ENCODE data around the gene UBE2A. TPM values are rescaled to one million over a fixed set of nuclear protein-coding genes. Genes with fewer than 3 reads are reported as not detected.

Gene UBE2A
- total and polyA plus RNA-seq, 2 donors (not counting 1 experiment from before 2014, with no cell fraction given), result 50.3 to 70.9 TPM

DNA sequence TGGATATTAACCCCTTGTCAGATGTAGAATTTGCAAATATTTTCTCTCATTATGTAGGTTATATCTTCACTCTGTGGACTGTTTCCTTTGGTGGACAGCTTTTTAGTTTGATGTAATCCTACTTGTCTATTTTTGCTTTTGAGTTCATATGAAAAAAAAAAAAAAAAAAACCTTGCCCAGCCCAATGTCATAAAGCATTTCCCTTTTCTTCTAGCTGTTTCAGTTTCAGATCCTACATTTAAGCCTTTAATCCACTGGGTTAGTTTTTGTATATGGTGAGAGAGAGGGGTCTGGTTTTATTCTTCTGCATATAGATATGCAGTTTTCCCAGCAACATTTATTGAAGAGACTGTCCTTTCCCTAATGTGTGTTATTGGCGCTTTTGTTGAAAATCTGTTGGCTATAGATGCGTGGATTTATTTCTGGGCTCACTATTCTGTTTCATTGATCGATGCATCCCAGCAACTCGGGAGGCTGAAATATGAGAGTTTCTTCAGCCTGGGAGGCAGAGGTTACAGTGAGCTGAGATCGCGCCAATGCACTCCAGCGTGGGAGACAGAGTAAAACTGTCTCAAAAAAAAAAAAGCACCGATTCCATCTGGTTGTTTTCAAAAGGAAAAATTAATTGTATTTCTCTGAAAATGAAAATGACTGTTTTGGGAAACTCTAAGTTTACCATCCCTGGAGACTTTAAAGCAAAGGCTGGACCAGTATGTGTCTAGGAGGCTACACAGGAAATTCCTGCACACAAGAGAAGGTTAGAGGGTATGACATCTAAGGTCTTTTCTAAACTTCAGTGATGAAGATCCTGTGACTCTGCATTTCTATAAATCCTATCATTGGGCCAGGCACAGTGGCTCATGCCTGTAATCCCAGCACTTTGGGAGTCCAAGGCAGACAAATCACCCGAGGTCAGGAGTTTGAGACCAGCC lies 44.8 kb upstream of the UBE2A start:
- H3K4me3 Mint-ChIP-seq, result peak overlapping the region; percentile 46
- Histone ChIP-seq H3K4me2 (replicated peaks; ENCODE audit: low read depth, low read length, poor library complexity, severe bottlenecking) (peak overlapping the region; percentile 62), H3K4me3 (ENCODE audit: control extremely low read depth in 1 of 5, extremely low read depth in 1 of 5, insufficient read depth in 1 of 5, low read depth in 2 of 5, low read length in 4 of 5) (peak overlapping the region in 2 of 5 experiments; percentile 25 to 39), H4K20me1 (ENCODE audit: control insufficient read depth, insufficient read depth, low read length, poor library complexity, severe bottlenecking) (no peaks in the 10 kb centered on the region), H3K9me3 (ENCODE audit: control extremely low read depth in 1 of 3, control insufficient read depth in 2 of 3, insufficient read depth in 1 of 3, low read length in 2 of 3) (no peaks in the 10 kb centered on the region), H3K9ac (ENCODE audit: low read length) (peak overlapping the region; percentile 43), H3K36me3 (replicated peaks in 1 of 2; ENCODE audit: control extremely low read depth in 1 of 2, control insufficient read depth in 1 of 2, extremely low read depth in 1 of 2, insufficient read depth in 2 of 2, low read length in 1 of 2) (no peaks in the 10 kb centered on the region), H2AFZ (ENCODE audit: insufficient read depth, low read depth, low read length, poor library complexity, severe bottlenecking) (no peak overlapping the region), H3K79me2 (ENCODE audit: control insufficient read depth, insufficient read depth, low read length) (no peaks in the 10 kb centered on the region), H3K27me3 (replicated peaks in 1 of 4; ENCODE audit: control extremely low read depth in 1 of 4, control insufficient read depth in 3 of 4, insufficient read depth in 4 of 4, low read length in 3 of 4) (no peaks in the 10 kb centered on the region), H3K27ac (ENCODE audit: low read length in 2 of 2) (peak overlapping the region; percentile 5 to 65), H3K4me1 (ENCODE audit: control insufficient read depth in 2 of 2, insufficient read depth in 2 of 2, low read length in 2 of 2) (peaks cover 9 to 21% of the 10 kb centered on the region in 2 donors)
- intact Hi-C loops (cut with micrococcal nuclease), result loop anchor here (1.0 kb wide), 1 partner anchor 13 kb away; no protein-coding TSS in a partner anchor
- 83% methylated on average over 1 of the region's 9 CpGs for WGBS (ENCODE audit: insufficient coverage)
- TF ChIP-seq EZH2 (IDR thresholded peaks at IDR 0.05; ENCODE audit: borderline replicate concordance, insufficient read depth, low read depth, low read length, poor library complexity, severe bottlenecking), result no peak
- TF ChIP-seq, protein P1, sequence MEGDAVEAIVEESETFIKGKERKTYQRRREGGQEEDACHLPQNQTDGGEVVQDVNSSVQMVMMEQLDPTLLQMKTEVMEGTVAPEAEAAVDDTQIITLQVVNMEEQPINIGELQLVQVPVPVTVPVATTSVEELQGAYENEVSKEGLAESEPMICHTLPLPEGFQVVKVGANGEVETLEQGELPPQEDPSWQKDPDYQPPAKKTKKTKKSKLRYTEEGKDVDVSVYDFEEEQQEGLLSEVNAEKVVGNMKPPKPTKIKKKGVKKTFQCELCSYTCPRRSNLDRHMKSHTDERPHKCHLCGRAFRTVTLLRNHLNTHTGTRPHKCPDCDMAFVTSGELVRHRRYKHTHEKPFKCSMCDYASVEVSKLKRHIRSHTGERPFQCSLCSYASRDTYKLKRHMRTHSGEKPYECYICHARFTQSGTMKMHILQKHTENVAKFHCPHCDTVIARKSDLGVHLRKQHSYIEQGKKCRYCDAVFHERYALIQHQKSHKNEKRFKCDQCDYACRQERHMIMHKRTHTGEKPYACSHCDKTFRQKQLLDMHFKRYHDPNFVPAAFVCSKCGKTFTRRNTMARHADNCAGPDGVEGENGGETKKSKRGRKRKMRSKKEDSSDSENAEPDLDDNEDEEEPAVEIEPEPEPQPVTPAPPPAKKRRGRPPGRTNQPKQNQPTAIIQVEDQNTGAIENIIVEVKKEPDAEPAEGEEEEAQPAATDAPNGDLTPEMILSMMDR (IDR thresholded peaks at IDR 0.05), result no peak
- POLR2A ChIA-PET, result interaction anchor here (0.6 to 0.9 kb wide), 4 partner anchors 36 to 60 kb away, joined by 3 to 10 read pairs (median 4); partner anchors contain the start of genes STEEP1 and UBE2A
- CTCF ChIA-PET, result interaction anchor here (0.5 to 1.0 kb wide), 6 partner anchors 17 to 675 kb away, joined by 3 to 5 read pairs (median 4); no protein-coding TSS in a partner anchor
- peaks cover 22% of the 10 kb centered on the region for H3K4me1 Mint-ChIP-seq
- DNase-seq (peak; percentile 53), ATAC-seq (ENCODE audit: low read depth) (peak; percentile 64)
- no peaks in the 10 kb centered on the region for H3K9me3 Mint-ChIP-seq (ENCODE audit: insufficient read depth)
- peak overlapping the region; percentile 76 for H3K27ac Mint-ChIP-seq
- H3K27me3 Mint-ChIP-seq, result no peaks in the 10 kb centered on the region

DNA sequence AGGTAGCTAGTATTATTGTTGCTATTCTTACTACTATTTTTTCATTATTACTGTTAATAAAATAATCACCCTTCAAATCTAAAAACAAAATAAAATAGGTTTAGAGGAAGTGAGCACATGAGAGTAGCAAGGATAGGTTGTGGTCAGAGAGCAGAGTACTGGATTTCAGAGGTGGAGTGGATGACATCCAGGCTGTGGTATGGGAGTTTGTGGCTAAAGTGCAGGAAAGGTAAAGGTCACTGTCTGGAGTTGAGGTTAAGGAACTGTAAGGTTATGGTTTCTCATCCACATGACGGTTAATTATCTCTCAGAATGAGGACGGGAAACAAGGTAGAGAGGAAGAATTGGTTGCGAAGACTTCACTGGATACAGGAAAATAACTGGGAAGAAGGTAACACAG lies 36.9 kb upstream of the UBE2A start:
- Histone ChIP-seq H3K9ac (ENCODE audit: low read length) (no peak overlapping the region), H3K79me2 (ENCODE audit: control insufficient read depth, insufficient read depth, low read length) (no peaks in the 10 kb centered on the region), H3K4me2 (replicated peaks; ENCODE audit: low read depth, low read length, poor library complexity, severe bottlenecking) (no peak overlapping the region), H3K4me3 (ENCODE audit: control extremely low read depth in 1 of 5, extremely low read depth in 1 of 5, insufficient read depth in 1 of 5, low read depth in 2 of 5, low read length in 4 of 5) (no peak overlapping the region), H3K27me3 (replicated peaks in 1 of 4; ENCODE audit: control extremely low read depth in 1 of 4, control insufficient read depth in 3 of 4, insufficient read depth in 4 of 4, low read length in 3 of 4) (no peaks in the 10 kb centered on the region), H3K36me3 (replicated peaks in 1 of 2; ENCODE audit: control extremely low read depth in 1 of 2, control insufficient read depth in 1 of 2, extremely low read depth in 1 of 2, insufficient read depth in 2 of 2, low read length in 1 of 2) (peaks cover 0 to 11% of the 10 kb centered on the region in 2 experiments), H3K4me1 (ENCODE audit: control insufficient read depth in 2 of 2, insufficient read depth in 2 of 2, low read length in 2 of 2) (no peaks in the 10 kb centered on the region), H3K9me3 (ENCODE audit: control extremely low read depth in 1 of 3, control insufficient read depth in 2 of 3, insufficient read depth in 1 of 3, low read length in 2 of 3) (no peaks in the 10 kb centered on the region), H3K27ac (ENCODE audit: low read length in 2 of 2) (no peak overlapping the region), H4K20me1 (ENCODE audit: control insufficient read depth, insufficient read depth, low read length, poor library complexity, severe bottlenecking) (no peaks in the 10 kb centered on the region), H2AFZ (ENCODE audit: insufficient read depth, low read depth, low read length, poor library complexity, severe bottlenecking) (no peak overlapping the region)
- ATAC-seq (ENCODE audit: low read depth), result no peak
- Mint-ChIP-seq H3K27me3 (no peaks in the 10 kb centered on the region), H3K9me3 (ENCODE audit: insufficient read depth) (no peaks in the 10 kb centered on the region), H3K4me3 (no peak overlapping the region), H3K4me1 (no peaks in the 10 kb centered on the region), H3K27ac (no peak overlapping the region)
- ChIA-PET POLR2A (no interaction called here), CTCF (interaction anchor here (1.2 kb wide), 1 partner anchor 25 kb away, joined by 5 read pairs; no protein-coding TSS in a partner anchor)
- no peak for TF ChIP-seq EZH2 (IDR thresholded peaks at IDR 0.05; ENCODE audit: borderline replicate concordance, insufficient read depth, low read depth, low read length, poor library complexity, severe bottlenecking)
- TF ChIP-seq, protein P1 (IDR thresholded peaks at IDR 0.05), result no peak
- intact Hi-C loops (cut with micrococcal nuclease), result no loop called here
- WGBS (ENCODE audit: insufficient coverage), result no CpG with 5 or more reads among the region's 3 CpGs
- DNase-seq, result no peak

Measured in B cell (primary cell).